NB4 (cell line): Measurements from ENCODE around the gene HLA-DPA1.

ENCODE experiments used
- DNase-seq: peaks from one replicate; pipeline ENCODE4 v3.0.0; 2010; ENCODE audit warnings: low read depth
- H3K4me3 ChIP-seq: one replicate; pipeline ENCODE4 v1.5.1; 2011; ENCODE audit warnings: mild to moderate bottlenecking, low read depth, low read length, moderate library complexity
- MYC ChIP-seq: IDR thresholded peaks from 2 replicates; pipeline ENCODE4 v1.6.1; 2011; ENCODE audit warnings: low read depth, low read length
- POLR2A ChIP-seq: IDR thresholded peaks from 2 replicates; pipeline ENCODE4 v1.6.1; 2011; ENCODE audit warnings: mild to moderate bottlenecking; ENCODE audit not compliant: insufficient read length; ENCODE audit errors: extremely low read depth
- TF ChIP-seq, protein P1 (sequence below): IDR thresholded peaks from 2 replicates; pipeline ENCODE4 v1.6.1; 2011; ENCODE audit warnings: low read depth, low read length
- TF ChIP-seq, protein P2 (sequence below): IDR thresholded peaks from one replicate; pipeline ENCODE4 v1.5.1; 2012; ENCODE audit warnings: low read depth, low read length

HLA-DPA1 gene

DNA sequence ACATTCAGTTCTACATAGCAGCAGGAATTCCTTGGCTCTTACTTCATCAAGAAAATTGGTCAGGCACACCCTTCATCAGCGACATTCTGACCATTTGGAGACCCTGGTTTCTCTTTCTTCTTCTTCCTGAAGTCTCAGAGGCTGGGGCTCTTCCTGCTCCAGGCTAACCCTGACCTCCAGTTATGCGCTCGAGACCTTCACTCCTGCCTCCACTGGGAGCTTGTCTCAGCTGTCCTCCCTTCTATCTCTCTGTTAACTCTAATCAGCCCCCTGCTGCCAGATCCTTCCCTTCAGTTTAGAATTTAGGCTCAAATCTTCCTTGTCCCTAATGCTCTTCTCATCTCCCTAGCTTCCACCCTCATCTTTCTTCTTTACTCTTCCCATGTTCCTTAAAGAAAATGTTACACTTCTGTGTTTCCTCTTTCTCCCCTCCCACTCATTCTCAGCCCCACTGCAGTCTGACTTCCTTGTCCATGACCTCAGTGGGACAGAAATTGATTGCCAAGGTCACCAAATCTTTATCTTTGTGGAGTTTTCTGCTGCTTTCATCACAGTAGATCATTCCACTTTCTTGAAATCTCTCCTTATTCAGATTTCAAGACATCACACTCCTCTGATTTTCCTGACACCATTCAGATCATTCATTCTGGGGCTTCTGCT, 55.6 kb downstream of the HLA-DPA1 start:
- TF ChIP-seq POLR2A = no peak
- TF ChIP-seq, protein P1, sequence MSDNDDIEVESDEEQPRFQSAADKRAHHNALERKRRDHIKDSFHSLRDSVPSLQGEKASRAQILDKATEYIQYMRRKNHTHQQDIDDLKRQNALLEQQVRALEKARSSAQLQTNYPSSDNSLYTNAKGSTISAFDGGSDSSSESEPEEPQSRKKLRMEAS = no peak
- TF ChIP-seq, protein P2, sequence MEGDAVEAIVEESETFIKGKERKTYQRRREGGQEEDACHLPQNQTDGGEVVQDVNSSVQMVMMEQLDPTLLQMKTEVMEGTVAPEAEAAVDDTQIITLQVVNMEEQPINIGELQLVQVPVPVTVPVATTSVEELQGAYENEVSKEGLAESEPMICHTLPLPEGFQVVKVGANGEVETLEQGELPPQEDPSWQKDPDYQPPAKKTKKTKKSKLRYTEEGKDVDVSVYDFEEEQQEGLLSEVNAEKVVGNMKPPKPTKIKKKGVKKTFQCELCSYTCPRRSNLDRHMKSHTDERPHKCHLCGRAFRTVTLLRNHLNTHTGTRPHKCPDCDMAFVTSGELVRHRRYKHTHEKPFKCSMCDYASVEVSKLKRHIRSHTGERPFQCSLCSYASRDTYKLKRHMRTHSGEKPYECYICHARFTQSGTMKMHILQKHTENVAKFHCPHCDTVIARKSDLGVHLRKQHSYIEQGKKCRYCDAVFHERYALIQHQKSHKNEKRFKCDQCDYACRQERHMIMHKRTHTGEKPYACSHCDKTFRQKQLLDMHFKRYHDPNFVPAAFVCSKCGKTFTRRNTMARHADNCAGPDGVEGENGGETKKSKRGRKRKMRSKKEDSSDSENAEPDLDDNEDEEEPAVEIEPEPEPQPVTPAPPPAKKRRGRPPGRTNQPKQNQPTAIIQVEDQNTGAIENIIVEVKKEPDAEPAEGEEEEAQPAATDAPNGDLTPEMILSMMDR = no peak
- no peak for TF ChIP-seq MYC
- peak; percentile 54 for DNase-seq
- no peak overlapping the region for H3K4me3 ChIP-seq

DNA sequence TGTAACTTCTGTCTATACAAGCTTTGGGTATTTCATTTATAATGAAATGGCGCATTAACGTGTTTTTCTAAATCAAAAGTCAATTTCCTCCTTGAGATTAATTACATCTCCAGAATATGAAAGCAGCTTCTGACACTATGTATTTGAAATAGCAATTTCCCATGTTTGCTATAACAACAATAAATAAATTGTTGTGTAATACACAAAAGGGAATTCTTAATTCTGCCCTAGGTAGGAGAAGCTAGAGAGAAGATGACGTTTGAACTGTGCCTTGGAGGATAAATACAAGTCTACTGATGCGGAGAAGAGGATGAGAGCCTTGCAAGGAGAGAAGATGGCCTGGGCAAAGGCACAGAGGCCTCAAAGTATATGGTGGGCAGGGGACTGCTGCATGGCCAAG, 56.4 kb downstream of the HLA-DPA1 start:
- DNase-seq = no peak
- H3K4me3 ChIP-seq = no peak overlapping the region
- no peak for TF ChIP-seq POLR2A
- no peak for TF ChIP-seq MYC
- TF ChIP-seq, protein P1 = no peak
- TF ChIP-seq, protein P2 = no peak

DNA sequence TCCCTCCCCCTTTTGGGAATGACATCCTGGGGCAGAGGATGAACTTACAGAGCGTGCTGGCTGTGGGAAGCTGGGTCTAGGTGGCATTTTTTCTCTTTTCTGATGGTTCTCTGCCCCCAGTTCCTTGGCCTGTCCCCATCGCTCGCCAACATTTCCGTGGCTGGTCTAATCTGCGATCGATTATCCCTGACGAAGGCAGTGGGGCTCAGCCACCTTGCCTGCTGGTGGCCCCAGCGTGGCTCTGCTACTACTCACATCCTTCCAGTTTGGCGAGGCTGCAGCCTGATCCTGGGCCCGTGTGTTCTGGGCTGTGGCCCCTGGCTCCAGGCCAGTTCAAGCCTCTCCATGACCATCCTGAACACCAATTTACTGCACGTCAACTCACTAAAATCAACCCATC, 57.7 kb downstream of the HLA-DPA1 start:
- TF ChIP-seq, protein P1 = no peak
- no peak for TF ChIP-seq POLR2A
- TF ChIP-seq, protein P2 = no peak
- no peak for TF ChIP-seq MYC
- DNase-seq = no peak
- no peak overlapping the region for H3K4me3 ChIP-seq

DNA sequence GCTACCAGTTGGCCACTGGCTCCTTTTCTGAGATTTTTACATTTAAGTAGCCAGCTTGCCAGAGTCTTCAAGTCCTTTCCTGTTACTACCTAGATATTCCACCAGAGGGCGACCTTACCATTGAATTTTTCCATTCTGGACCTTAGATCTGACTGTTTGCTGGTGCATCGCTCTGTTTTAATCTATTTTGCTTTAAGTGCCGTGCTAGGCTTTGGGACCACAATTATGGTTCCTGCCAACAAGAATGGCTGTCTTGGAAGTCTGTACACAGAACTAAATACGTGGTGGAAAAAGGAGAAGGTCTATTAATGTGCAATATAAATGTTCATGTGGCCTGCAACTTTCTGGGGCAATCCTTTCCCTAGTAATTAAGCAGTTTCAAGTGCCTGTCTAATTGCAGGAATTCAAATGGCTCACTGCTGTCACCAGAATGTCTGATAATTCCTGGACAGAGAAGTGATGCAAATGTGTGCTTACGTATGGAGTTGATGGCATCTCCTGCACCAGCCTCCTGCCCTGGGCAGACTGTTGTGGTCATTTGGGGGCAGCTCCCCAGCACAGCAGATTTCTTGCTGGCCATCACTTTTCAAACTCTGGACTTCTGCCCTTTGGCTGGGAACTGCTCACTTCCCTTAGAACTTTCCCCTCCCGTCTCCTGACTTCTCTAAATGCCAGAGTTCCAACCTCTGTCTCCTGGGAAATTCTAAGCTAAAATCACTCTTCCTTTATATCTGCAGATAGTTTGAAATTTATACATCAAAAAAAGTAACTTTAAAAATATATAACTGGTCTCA, 58.4 kb downstream of the HLA-DPA1 start:
- H3K4me3 ChIP-seq = no peak overlapping the region
- peak; percentile 87 for DNase-seq
- TF ChIP-seq, protein P2 = peak; percentile 63
- TF ChIP-seq MYC (no peak), POLR2A (no peak)
- TF ChIP-seq, protein P1 = no peak
